ENCODE measurements around the gene CST3. TPM values are rescaled to one million over a fixed set of nuclear protein-coding genes. Genes with fewer than 3 reads are reported as not detected.
"Not testable (repeated sequence)": the region's sequence is repeated elsewhere in the genome, so short reads cannot be mapped to it uniquely, and the experiment has no call there.

The CST3 gene
- polyA plus RNA-seq, 2 donors: 262 to 448 TPM

GRCh38 chr20:23625236-23625964, 12.4 kb downstream of the CST3 start:
- WGBS, 2 donors: 77 to 88% methylated on average over 9 of the region's 9 CpGs

GRCh38 chr20:23624324-23624691, 13.4 kb downstream of the CST3 start:
- Histone ChIP-seq H3K9me3 (ENCODE audit: control insufficient read depth in 2 of 2, insufficient read depth in 1 of 2, low read depth in 1 of 2, low read length in 1 of 2) (no peaks in the 10 kb centered on the region), H3K27me3 (ENCODE audit: control insufficient read depth in 1 of 2, insufficient read depth in 2 of 2, low read length in 2 of 2) (no peaks in the 10 kb centered on the region), H3K4me1 (ENCODE audit: control insufficient read depth in 2 of 2, insufficient read depth in 2 of 2, low read length in 1 of 2) (peaks cover 4 to 8% of the 10 kb centered on the region in 2 donors), H3K27ac (ENCODE audit: low read depth in 2 of 2, low read length in 1 of 2) (peak overlapping the region in 1 of 2 donors; percentile 3), H3K36me3 (ENCODE audit: control insufficient read depth in 2 of 2, insufficient read depth in 2 of 2, low read length in 1 of 2) (no peaks in the 10 kb centered on the region), H3K4me3 (ENCODE audit: low read depth in 1 of 2, low read length in 2 of 2) (no peak overlapping the region)
- 70 to 74% methylated on average over 2 of the region's 2 CpGs for WGBS, 2 donors

More at GRCh38 chr20:23625236-23625964, 12.4 kb downstream of the CST3 start:
- Histone ChIP-seq H3K27ac (ENCODE audit: low read depth in 2 of 2, low read length in 1 of 2) (no peak overlapping the region), H3K9me3 (ENCODE audit: control insufficient read depth in 2 of 2, insufficient read depth in 1 of 2, low read depth in 1 of 2, low read length in 1 of 2) (no peaks in the 10 kb centered on the region), H3K4me3 (ENCODE audit: low read depth in 1 of 2, low read length in 2 of 2) (no peak overlapping the region), H3K27me3 (ENCODE audit: control insufficient read depth in 1 of 2, insufficient read depth in 2 of 2, low read length in 2 of 2) (no peaks in the 10 kb centered on the region), H3K36me3 (ENCODE audit: control insufficient read depth in 2 of 2, insufficient read depth in 2 of 2, low read length in 1 of 2) (no peaks in the 10 kb centered on the region), H3K4me1 (ENCODE audit: control insufficient read depth in 2 of 2, insufficient read depth in 2 of 2, low read length in 1 of 2) (peaks cover 6 to 14% of the 10 kb centered on the region in 2 donors)

DNA sequence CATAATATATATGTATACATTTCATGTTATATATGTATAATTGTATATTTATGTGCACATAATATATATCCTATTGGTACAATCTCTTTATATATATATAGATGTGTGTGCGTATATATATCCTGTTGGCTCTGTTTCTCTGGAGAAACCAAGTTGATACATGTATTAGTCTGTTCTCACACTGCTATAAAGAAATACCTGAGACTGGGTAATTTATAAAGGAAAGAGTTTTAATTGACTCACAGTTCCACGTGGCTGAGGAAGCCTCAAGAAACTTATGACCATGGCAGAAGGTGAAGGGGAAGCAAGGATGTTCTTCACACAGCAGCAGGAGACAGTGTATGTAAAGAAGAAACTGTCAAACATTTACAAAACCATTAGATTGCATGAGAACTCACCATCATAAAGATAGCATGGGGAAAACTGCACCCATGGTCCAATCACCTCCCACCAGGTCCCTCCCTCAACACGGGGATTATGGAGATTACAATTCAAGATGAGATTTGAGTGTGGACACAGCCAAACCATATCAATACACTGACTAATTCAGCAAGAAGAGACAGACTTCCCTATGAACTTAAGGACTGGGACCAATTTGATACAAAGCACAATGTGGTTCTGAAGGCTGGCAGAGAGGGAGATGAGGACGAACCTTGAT, 14.0 kb downstream of the CST3 start:
- Histone ChIP-seq H3K27me3 (ENCODE audit: control insufficient read depth in 1 of 2, insufficient read depth in 2 of 2, low read length in 2 of 2) (no peaks in the 10 kb centered on the region), H3K9me3 (ENCODE audit: control insufficient read depth in 2 of 2, insufficient read depth in 1 of 2, low read depth in 1 of 2, low read length in 1 of 2) (no peaks in the 10 kb centered on the region), H3K4me3 (ENCODE audit: low read depth in 1 of 2, low read length in 2 of 2) (no peak overlapping the region), H3K36me3 (ENCODE audit: control insufficient read depth in 2 of 2, insufficient read depth in 2 of 2, low read length in 1 of 2) (no peaks in the 10 kb centered on the region), H3K4me1 (ENCODE audit: control insufficient read depth in 2 of 2, insufficient read depth in 2 of 2, low read length in 1 of 2) (peaks cover 0 to 6% of the 10 kb centered on the region in 2 donors), H3K27ac (ENCODE audit: low read depth in 2 of 2, low read length in 1 of 2) (peak overlapping the region in 1 of 2 donors; percentile 3)
- WGBS, 2 donors: 55 to 58% methylated on average over 4 of the region's 4 CpGs

GRCh38 chr20:23622839-23623343, 14.9 kb downstream of the CST3 start:
- 6 to 16% methylated on average over 4 of the region's 4 CpGs for WGBS, 2 donors
- H3K27ac ChIP-seq (ENCODE audit: low read depth in 2 of 2, low read length in 1 of 2): peak overlapping the region; percentile 78 to 86
- H3K9me3 ChIP-seq (ENCODE audit: control insufficient read depth in 2 of 2, insufficient read depth in 1 of 2, low read depth in 1 of 2, low read length in 1 of 2): no peaks in the 10 kb centered on the region
- H3K4me3 ChIP-seq (ENCODE audit: low read depth in 1 of 2, low read length in 2 of 2): peak overlapping the region in 1 of 2 donors; percentile 27
- peaks cover 0 to 6% of the 10 kb centered on the region in 2 donors for H3K4me1 ChIP-seq (ENCODE audit: control insufficient read depth in 2 of 2, insufficient read depth in 2 of 2, low read length in 1 of 2)
- H3K27me3 ChIP-seq (ENCODE audit: control insufficient read depth in 1 of 2, insufficient read depth in 2 of 2, low read length in 2 of 2): no peaks in the 10 kb centered on the region
- no peaks in the 10 kb centered on the region for H3K36me3 ChIP-seq (ENCODE audit: control insufficient read depth in 2 of 2, insufficient read depth in 2 of 2, low read length in 1 of 2)

DNA sequence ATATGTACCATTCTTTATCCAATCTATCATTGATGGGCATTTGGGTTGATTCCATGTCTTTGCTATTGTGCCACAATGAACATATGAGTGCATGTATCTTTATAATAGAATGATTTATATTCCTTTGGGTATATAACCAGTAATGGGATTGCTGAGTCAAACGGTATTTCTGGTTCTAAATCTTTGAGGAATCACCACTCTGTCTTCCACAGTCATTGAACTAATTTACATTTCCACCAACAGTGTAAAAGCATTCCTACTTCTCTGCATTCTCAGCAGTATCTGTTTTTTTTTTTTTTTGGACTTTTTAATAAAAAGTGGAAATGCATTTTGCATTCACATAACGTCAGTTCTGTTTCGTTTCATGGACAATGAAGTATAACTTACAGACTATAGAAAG, 15.4 kb downstream of the CST3 start:
- not testable (repeated sequence) for H3K4me3 ChIP-seq (ENCODE audit: low read depth in 1 of 2, low read length in 2 of 2); H3K9me3 ChIP-seq (ENCODE audit: control insufficient read depth in 2 of 2, insufficient read depth in 1 of 2, low read depth in 1 of 2, low read length in 1 of 2); H3K27me3 ChIP-seq (ENCODE audit: control insufficient read depth in 1 of 2, insufficient read depth in 2 of 2, low read length in 2 of 2); H3K4me1 ChIP-seq (ENCODE audit: control insufficient read depth in 2 of 2, insufficient read depth in 2 of 2, low read length in 1 of 2); H3K36me3 ChIP-seq (ENCODE audit: control insufficient read depth in 2 of 2, insufficient read depth in 2 of 2, low read length in 1 of 2)
- 26 to 44% methylated on average over 3 of the region's 3 CpGs for WGBS, 2 donors
- H3K27ac ChIP-seq (ENCODE audit: low read depth in 2 of 2, low read length in 1 of 2): peak overlapping the region in 1 of 2 donors; percentile 78

DNA sequence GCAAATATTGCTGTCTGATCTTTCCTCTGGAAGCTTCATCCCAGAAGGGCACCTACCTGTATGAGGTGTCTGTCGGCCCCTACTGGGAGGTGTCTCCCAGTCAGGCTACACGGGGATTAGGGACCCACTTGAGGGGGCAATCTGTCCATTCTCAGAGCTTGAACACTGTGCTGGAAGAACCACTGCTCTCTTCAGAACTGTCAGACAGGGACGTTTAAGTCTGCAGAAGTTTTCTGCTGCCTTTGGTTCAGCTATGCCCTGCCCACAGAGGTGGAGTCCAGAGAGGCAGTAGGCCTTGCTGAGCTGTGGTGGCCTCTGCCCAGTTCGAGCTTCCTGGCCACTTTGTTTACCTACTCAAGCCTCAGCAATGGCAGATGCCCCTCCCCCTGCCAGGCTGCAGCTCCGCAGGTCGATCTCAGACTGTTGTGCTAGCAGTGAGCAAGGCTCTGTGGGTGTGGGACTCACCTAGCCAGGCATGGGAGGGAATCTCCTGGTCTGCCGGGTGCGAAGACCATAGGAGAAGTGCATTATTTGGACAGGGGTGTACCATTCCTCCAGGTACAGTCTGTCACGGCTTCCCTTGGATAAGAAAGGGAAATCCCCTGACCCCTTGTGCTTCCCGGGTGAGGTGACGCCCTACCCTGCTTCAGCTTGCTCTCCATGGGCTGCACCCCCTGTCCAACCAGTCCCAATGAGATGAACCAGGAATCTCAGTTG, 16.9 kb downstream of the CST3 start:
- H3K27ac ChIP-seq (ENCODE audit: low read depth in 2 of 2, low read length in 1 of 2); H3K9me3 ChIP-seq (ENCODE audit: control insufficient read depth in 2 of 2, insufficient read depth in 1 of 2, low read depth in 1 of 2, low read length in 1 of 2): not testable (repeated sequence)
- 69 to 73% methylated on average over 11 of the region's 11 CpGs for WGBS, 2 donors

GRCh38 chr20:23614163-23614562, 23.6 kb downstream of the CST3 start:
- 85 to 88% methylated on average over 5 of the region's 5 CpGs for WGBS, 2 donors
- H3K9me3 ChIP-seq (ENCODE audit: control insufficient read depth in 2 of 2, insufficient read depth in 1 of 2, low read depth in 1 of 2, low read length in 1 of 2): no peaks in the 10 kb centered on the region

More for the DNA sequence above, 16.9 kb downstream of the CST3 start:
- not testable (repeated sequence) for H3K36me3 ChIP-seq (ENCODE audit: control insufficient read depth in 2 of 2, insufficient read depth in 2 of 2, low read length in 1 of 2); H3K4me3 ChIP-seq (ENCODE audit: low read depth in 1 of 2, low read length in 2 of 2); H3K27me3 ChIP-seq (ENCODE audit: control insufficient read depth in 1 of 2, insufficient read depth in 2 of 2, low read length in 2 of 2); H3K4me1 ChIP-seq (ENCODE audit: control insufficient read depth in 2 of 2, insufficient read depth in 2 of 2, low read length in 1 of 2)

DNA sequence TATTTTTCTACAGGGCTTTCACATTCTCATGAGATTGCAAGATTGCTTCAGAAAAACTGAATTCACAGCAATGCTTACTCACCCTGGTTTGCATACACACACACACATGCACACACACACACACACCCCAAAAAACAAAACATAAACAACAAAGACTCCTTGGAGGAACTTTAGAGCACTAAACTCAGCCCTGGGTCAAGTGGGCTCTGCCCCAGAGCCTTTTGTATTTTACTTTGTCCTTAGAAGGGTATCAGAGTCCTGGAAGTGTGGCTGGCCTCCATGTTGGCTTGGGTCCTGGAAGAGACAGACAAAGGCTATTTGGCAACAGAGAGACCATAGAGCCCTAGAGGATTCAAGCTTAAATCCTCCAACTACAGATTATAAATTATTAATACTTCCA, 24.1 kb downstream of the CST3 start:
- no peaks in the 10 kb centered on the region for H3K4me1 ChIP-seq (ENCODE audit: control insufficient read depth in 2 of 2, insufficient read depth in 2 of 2, low read length in 1 of 2)

More at GRCh38 chr20:23614163-23614562, 23.6 kb downstream of the CST3 start:
- H3K27me3 ChIP-seq (ENCODE audit: control insufficient read depth in 1 of 2, insufficient read depth in 2 of 2, low read length in 2 of 2): no peaks in the 10 kb centered on the region
- no peaks in the 10 kb centered on the region for H3K36me3 ChIP-seq (ENCODE audit: control insufficient read depth in 2 of 2, insufficient read depth in 2 of 2, low read length in 1 of 2)
- no peaks in the 10 kb centered on the region for H3K4me1 ChIP-seq (ENCODE audit: control insufficient read depth in 2 of 2, insufficient read depth in 2 of 2, low read length in 1 of 2)
- H3K4me3 ChIP-seq (ENCODE audit: low read depth in 1 of 2, low read length in 2 of 2): no peak overlapping the region
- peak overlapping the region in 1 of 2 donors; percentile 49 for H3K27ac ChIP-seq (ENCODE audit: low read depth in 2 of 2, low read length in 1 of 2)

GRCh38 chr20:23612396-23612795, 25.4 kb downstream of the CST3 start:
- 53 to 60% methylated on average over 2 of the region's 2 CpGs for WGBS, 2 donors
- no peaks in the 10 kb centered on the region for H3K9me3 ChIP-seq (ENCODE audit: control insufficient read depth in 2 of 2, insufficient read depth in 1 of 2, low read depth in 1 of 2, low read length in 1 of 2)
- H3K27me3 ChIP-seq (ENCODE audit: control insufficient read depth in 1 of 2, insufficient read depth in 2 of 2, low read length in 2 of 2): no peaks in the 10 kb centered on the region
- no peaks in the 10 kb centered on the region for H3K36me3 ChIP-seq (ENCODE audit: control insufficient read depth in 2 of 2, insufficient read depth in 2 of 2, low read length in 1 of 2)
- no peak overlapping the region for H3K4me3 ChIP-seq (ENCODE audit: low read depth in 1 of 2, low read length in 2 of 2)
- H3K27ac ChIP-seq (ENCODE audit: low read depth in 2 of 2, low read length in 1 of 2): no peak overlapping the region
- H3K4me1 ChIP-seq (ENCODE audit: control insufficient read depth in 2 of 2, insufficient read depth in 2 of 2, low read length in 1 of 2): no peaks in the 10 kb centered on the region

More for the DNA sequence above, 24.1 kb downstream of the CST3 start:
- no peak overlapping the region for H3K4me3 ChIP-seq (ENCODE audit: low read depth in 1 of 2, low read length in 2 of 2)
- H3K36me3 ChIP-seq (ENCODE audit: control insufficient read depth in 2 of 2, insufficient read depth in 2 of 2, low read length in 1 of 2): no peaks in the 10 kb centered on the region
- no peaks in the 10 kb centered on the region for H3K9me3 ChIP-seq (ENCODE audit: control insufficient read depth in 2 of 2, insufficient read depth in 1 of 2, low read depth in 1 of 2, low read length in 1 of 2)
- no peaks in the 10 kb centered on the region for H3K27me3 ChIP-seq (ENCODE audit: control insufficient read depth in 1 of 2, insufficient read depth in 2 of 2, low read length in 2 of 2)
- peak overlapping the region in 1 of 2 donors; percentile 52 for H3K27ac ChIP-seq (ENCODE audit: low read depth in 2 of 2, low read length in 1 of 2)
